Uterus (tissue), 2 donors: Measurements from ENCODE around the gene CHTF8.

ENCODE experiments used
- POLR2A ChIP-seq, 2 donors: fragments of 450-650 bp; IDR thresholded peaks; one replicate each; pipeline ENCODE4 v1.6.1; 2016; ENCODE audit warnings: antibody characterized with exemption in 2 of 2, mild to moderate bottlenecking in 1 of 2, moderate library complexity in 1 of 2
- TF ChIP-seq, protein P1 (sequence below), 4 experiments: fragments of 200-600 bp in 2 of 4; fragments of 450-650 bp in 2 of 4; sonication (generic) in 2 of 4; IDR thresholded peaks; one replicate each; pipeline ENCODE4 v1.5.1; 2016 to 2019; ENCODE audit warnings: antibody characterized with exemption in 4 of 4, mild to moderate bottlenecking in 2 of 4, moderate library complexity in 1 of 4

DNA sequence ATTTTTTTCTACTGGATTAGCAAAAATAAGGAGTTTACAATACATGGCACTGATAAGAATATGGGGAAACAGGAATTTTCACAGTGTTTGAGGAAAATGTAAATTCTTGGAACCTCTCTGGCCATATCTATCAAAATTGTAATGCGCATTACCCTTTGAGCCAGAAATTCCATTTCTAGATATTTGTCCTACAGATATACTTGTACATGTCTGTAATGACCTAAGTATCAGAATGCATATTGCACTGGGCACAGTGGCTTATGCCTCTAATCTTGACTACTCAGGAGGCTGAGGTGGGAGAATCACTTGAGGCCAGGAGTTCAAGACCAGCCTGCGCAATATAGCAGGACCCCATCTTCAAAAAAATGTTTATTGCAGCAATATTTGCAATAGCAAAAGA, 52.7 kb downstream of the CHTF8 start:
- TF ChIP-seq POLR2A (IDR thresholded peaks at IDR 0.05) = no peak
- TF ChIP-seq, protein P1, sequence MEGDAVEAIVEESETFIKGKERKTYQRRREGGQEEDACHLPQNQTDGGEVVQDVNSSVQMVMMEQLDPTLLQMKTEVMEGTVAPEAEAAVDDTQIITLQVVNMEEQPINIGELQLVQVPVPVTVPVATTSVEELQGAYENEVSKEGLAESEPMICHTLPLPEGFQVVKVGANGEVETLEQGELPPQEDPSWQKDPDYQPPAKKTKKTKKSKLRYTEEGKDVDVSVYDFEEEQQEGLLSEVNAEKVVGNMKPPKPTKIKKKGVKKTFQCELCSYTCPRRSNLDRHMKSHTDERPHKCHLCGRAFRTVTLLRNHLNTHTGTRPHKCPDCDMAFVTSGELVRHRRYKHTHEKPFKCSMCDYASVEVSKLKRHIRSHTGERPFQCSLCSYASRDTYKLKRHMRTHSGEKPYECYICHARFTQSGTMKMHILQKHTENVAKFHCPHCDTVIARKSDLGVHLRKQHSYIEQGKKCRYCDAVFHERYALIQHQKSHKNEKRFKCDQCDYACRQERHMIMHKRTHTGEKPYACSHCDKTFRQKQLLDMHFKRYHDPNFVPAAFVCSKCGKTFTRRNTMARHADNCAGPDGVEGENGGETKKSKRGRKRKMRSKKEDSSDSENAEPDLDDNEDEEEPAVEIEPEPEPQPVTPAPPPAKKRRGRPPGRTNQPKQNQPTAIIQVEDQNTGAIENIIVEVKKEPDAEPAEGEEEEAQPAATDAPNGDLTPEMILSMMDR (IDR thresholded peaks at IDR 0.05) = no peak
